SKM-1 treated with dmso at 0.1 percent for 144 hours (cell line): Measurements from ENCODE around the gene KSR1.

Experiments
- DNase-seq: peaks from one replicate; lab custom pipeline; 2025; ENCODE audit not compliant: unreplicated experiment; lab: John Stamatoyannopoulos, UW

The KSR1 gene

DNA sequence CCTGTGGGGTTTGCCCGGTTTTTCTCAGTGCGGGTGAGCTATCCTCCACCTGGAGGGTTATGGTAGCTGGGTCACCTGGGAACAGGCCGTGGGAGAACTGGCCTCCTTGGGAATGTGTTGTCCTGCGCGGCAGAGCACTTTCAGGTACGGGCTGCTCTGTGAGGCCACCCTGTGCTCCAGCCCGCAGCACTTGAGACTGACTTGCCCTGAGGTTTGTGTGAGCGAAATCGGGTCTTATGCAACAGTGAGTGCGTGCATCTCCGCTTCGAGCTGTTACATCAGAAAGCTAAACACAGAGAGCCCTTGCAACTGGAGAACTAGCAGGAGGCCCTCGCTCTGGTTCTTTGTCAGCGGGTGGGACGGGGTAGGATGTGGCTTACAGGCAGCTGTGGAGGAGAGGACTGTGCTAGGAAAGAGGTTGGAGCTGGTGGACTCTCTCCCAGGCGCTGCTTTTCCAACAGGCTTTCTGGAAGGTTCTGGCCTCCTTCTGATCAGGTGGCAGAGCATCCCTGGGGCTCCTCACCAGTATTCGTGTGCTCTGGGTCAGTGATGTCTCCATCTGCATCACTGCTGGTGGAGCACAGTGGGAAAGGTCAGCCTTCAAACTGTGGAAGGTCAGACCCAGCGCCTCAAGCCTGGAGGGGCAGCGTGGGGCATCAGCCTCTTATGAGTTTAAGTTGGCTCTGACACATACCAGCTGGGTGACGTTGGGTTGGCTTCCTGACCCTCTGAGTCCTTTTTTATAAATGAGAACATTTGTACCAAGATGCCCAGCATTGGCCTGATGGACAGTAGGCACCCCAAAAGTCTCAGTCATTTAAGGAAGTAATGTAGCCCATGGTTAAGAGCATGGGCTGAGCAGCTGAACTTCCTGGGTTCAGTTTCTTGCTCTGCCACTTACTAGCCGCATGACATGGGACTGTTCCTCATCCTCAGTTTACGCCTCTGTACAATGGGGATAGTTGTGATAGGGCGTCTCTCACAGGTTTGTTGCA is 76.3 kb downstream of the KSR1 start:
- DNase-seq: peak; percentile 97

DNA sequence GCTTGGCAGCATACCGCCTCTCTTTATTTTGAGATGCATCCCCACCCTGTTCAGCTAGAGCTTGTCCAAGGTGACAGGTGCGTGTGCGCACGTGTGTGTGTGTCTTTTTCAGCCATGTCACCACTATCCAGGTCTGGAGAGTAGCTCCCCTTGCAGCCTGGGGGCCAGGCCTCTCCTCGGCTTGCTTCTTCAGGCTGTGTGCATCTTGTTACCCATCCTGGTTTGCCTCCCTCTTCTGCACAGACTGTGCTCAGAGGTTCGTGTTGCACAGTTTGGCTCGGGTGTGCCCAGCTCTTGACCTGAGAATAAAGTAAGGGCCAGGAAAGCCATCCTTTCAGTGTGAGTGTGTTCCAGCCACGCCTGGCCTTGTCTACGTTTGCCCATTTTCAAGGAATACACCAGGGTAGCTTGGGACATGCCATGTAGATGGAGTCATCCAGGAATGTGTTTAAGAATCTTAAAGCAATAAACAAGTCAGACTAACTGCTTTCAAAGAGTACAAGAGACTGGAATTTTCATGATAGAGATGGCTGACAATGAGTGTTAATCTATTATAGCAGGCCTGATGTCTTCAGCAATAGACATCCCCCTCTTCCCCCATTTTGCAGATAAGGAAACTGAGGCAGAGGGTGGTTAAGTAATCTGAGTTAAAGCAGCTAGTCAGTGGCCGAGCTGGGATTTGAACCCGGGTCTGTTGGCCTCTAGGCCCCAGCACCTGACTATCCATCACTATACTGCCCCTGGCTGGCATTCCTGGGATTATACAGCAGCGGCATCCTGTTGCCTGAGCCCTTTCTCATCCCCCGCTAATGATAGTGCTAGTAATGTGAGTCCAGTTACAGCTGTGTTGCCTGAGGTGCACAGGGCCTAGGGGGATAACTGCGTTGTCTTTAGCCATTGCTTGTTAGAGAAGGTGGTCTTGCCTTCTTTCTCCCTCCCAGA is 77.9 kb downstream of the KSR1 start:
- no peak for DNase-seq

DNA sequence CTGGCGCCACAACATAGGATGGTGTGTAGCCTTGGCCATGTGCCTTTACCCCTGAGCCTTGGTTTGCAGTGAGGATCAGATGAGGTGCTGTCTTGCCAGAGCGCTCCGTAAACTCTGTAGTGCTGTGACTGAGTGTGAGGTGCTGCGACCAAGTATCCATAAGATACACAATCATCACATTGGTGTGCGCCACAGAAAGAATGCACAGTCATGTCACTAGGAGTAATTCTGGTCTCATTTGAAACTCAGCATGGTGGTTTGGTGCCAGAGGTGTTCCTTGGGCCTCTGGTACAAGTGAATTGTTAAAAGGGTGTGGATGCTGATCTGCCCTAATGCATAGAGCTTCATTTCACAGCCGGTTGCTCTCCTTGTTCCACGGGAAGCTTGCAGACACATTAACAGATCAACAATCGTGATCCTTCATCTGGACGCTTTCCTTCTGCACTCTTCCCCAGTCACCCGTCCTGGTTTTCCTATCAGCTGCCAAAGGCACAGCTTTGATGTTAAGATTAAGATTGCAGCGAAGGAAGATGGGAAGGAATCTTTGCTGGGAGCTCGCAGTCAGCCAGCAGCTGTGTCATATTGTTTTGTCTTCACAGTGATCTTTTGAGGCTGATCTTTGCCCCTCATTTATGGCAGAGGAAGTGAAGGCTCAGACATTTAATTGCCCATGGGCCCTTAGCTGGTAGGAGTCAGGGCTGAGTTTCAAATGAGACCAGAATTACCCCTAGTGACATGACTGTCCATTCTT is 79.1 kb downstream of the KSR1 start:
- DNase-seq: no peak

DNA sequence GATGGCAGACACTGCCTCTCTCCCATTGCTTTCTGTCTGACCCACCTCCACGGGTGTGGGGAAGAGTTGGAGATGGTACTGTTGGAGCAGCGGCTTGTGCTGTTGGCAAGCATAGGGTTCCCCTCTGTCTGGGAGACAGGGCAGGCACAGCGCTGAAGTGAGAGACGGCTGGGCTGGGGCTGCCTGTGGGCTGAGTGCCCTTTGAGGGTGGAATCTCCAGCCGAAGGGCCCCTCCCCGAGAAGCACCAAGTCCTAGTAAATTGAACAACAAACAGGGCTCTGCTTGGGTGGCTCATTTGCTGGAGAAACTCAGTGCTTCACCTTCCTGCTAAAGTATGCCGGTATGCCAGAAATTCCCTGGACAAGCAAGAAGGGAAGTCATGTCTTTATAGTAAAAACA is 79.7 kb downstream of the KSR1 start:
- no peak for DNase-seq

DNA sequence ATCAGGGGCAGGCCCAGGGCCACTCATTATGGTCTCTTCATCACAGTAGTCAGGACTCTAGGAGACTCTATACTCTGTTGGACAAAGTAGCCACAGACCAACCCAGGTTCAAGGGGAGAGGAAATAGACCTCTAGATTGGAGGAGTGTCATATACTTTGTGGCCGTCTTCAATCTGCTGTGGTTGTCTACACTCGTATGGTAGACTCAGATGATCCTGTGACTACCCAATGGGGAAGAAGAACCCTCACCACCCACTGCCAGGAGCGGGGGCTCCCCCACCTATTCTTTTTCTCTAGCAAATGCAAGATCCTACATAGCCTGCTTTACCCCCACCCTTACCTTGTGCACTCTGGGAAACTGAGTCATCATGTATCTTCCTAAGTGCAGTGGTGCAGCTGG is 80.5 kb downstream of the KSR1 start:
- no peak for DNase-seq

DNA sequence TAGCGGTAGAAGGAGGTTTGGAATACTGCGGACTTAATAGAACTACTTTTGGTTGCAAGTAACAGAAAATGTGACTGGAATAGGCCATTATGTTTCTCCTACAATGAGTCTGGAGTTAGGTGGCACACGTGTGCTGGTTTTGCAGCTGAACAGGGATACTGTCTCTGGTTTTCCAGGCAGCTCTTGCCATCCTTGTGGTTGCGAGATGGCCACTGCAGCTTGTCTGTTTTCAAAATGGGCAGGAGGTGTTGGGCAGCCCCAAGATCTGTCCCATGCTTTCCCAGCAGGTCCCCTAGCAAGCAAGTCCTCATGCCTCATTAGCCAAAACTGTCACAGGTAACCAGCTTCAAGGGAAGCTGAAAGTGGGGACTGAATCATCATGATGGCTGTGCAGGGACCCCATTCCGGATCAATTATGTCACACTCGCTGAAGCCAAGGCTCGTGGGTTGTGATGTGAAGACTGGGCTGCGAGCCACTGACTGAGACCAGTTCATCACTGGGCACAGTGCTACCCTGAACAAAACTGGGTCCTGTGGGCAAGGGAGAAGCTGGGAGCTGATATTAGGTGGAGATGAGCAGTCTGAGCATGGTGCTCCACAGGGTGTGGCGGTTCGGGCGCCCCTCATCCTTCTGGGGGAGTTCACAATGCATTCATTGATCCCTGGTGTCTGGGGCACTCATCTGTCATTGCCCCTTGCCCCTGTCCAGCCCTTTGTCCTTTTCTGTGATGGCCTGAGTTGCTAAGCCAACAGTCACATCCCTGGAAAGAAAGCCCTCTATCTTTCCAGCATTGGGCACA is 82.1 kb downstream of the KSR1 start:
- DNase-seq: no peak

DNA sequence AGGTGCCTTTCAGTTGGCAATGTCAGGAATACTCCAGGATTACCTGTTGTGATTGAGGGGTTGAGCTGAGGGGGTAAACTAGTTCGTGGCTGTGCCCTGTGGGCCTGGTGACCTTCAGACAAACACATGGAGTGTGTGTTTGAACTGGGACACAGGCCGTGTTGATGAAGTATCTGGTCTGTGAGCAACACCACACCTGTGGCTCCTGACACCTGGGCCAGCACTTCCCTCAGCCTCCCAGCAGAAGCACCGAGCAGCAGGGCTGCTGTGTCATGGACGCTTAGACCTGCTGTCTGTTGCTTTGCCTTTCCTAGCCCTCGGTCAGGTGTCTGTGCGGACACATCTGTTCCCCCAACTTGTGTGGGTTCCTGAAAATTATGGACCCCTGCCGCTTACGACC is 82.9 kb downstream of the KSR1 start:
- no peak for DNase-seq

DNA sequence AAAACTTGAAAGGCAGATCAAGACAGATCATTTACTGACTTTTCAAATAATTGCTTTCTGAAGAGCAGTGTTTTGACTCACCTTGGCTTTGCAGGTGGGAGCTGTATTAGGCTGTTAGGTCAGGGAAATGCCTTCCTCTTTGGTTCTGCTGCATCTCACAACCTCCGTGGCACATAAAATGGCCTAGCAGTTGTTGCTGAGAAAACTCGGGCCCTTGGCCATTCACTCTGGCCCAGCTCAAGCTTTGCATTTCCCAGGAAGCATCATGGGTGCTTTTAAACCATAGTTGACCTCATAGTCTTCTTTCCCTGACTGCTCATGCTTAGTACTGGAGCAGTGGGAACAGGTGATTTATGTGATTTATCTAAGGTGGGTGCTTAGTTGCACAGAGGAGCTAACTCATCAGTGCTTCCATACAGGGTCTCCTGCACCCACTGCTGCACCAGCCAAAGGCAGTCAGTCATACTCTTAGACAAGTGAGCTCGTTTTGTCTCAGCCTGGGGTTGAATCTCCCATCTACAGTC is 83.6 kb downstream of the KSR1 start:
- DNase-seq: no peak

DNA sequence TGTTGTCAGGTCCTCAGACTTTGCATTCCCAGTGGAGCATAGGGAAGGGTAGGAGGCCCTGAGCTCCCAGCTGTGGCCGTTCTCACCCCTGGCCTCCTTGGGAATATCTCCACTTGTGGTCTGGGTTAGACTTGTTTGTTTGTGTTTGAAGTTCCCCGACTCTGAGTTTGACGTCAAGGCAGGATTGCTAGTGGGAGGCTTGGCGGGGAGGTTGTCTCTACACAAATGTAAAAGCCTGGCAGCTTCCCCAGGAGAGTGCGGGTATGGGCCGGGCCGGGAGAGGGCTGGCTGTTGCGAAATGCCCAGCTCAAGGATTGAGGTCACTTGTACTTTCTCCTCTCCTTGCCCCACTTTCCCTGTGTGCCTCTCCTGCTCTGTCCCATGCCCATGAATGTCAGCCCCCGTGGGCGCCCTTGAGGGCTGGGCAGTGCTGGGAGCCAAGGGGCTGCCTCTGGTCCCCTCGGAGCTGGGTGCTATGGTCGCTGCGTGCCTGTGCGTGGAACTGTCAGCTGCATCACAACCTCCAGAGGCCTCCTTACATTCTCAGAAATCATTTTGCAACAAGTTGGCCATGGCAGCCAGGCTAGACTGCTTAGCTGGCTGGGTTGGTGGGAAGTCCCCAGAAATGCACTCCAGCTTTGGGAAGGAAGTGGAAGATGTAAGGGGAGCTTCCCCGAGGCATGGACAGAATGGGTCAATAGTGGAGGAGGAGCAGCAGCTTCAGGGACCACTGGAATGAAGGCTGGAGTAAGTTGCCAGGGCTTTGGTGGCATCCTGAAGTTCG is 84.3 kb downstream of the KSR1 start:
- peak; percentile 36 for DNase-seq

DNA sequence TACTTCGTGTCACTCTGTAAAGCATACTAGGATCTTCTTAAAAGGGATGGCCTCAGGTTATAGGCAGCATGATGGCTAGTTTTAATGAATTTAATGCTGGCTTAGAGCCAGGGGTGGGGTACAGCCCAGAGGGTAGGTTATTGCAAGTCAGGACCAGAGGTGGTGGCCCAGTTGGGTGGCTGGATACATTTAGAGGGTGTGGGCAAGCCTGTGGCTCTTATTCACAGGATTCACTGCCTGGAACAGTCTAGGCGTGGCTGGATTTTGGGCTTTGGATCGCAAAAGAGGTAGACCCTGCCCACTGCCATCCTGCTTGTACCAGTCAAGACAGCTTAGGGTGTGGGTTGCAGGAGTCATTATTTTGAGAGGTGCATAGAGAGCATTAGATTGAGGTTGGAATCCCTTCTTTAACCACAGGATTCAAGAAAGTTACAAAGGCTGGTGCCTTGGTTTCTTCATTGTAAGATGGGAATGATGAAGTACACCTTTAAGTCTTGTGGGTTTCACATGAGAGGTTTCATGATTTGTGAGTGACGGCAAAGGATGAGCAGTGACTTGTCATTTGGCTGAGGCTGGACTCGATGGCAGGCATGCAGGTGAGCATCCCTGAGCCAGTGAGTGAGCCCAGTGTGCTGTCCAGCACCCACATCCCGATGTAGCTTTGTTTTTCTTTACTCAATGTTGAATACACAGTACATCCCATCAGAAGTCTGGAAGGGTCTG is 85.2 kb downstream of the KSR1 start:
- DNase-seq: no peak

DNA sequence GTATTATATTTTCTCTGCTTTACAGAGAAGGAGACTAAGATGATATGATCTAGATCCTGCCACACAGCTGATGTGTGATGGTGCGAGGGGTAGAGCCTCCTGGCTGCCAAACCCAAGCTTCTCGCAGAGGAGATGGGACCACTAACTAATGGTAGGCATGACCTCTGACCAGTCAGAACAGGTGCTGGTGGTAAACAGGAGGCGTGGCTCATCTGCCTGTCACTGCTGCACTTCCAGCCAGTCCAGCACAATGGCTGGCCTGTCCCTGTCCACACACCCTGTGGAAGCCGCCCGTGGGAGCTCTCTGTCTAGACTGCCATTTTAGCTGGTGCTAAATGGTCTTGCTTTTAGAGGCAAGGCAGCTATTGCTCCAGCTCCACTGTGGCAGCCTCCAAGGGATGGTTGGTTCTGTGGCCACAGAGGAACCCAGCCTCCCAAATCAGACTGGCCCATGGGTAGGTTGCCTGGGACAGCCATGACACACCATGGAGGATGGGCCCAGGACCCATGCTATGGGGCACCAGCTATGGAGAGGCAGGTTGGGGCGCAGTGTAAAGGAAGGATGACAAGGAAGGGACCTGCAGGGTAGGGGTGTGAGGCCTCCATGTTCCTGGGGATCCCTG is 86.7 kb downstream of the KSR1 start:
- DNase-seq: no peak

DNA sequence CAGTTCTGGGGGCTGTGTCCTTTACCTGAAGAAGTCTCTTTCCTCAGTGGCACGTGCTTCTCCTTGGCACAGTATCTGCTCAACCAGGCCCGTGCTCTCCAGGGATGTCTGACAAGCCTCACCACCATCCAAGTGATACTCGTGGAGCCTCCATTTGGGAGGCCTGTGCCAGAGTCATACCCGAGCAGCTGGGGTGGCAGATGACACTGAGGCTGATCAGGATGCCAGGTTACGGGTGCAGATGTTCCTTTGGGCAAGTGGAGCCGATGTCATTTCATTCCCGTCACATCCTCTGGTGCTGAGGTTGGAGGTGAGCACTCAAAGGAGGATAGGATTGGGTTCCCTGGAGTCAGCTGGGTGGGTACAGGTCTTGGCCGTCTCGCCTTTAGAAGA is 87.2 kb downstream of the KSR1 start:
- no peak for DNase-seq

DNA sequence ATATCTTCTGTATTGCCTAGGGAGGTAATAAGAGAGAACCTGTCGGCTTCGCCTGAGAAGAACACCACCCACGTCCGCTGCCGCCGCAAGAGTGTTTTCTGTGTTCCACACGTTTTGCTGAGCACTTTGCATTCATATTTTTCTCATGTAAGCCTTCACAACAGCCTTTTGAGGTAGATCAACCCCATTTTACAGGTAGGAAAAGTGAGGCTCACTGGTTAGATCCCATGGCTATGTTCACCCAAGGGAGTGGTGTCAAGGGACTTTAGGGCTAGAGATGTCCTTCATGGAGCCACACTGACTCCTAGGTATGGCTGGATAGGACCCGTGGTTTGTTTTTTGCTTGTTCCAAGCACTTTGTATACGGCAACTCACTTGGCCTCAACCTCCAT is 87.7 kb downstream of the KSR1 start:
- no peak for DNase-seq

DNA sequence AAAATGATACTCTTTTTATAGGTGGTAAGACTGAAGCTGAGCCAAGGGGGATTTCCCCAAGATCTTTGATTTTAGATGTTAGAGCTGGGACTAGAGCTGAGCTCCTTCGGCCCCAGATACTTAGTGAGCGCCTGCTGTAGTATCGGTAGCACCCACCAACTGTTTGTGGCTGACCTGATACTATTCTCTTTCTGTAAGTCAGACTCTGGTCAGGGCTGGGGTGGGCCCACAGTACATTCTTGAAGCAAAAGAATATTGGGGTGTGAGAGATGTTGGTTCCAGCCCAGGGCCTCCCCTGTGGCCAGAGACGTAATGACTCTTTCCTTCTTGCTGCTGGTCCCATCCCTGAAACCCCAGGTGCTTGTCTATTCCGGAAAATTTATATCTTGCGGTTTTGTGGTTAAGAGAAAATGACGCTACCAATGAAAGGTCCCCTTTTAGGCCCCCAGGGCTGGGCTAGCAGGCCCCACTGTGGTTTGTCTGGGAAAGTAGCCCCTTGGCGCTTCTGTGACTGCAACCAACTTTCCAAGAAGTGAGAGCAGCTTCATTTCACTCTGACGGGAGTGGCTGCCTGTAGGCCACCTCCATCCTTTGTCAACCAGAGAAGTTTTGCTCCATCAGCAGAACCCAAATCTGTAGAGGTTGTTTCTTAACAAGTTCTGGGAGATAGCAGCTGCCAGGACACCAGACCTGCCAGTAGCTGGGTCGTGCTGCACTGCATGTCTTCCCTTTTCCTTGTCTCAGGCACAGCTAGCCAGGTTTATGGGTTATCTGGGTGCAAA is 88.3 kb downstream of the KSR1 start:
- DNase-seq: peak; percentile 48

DNA sequence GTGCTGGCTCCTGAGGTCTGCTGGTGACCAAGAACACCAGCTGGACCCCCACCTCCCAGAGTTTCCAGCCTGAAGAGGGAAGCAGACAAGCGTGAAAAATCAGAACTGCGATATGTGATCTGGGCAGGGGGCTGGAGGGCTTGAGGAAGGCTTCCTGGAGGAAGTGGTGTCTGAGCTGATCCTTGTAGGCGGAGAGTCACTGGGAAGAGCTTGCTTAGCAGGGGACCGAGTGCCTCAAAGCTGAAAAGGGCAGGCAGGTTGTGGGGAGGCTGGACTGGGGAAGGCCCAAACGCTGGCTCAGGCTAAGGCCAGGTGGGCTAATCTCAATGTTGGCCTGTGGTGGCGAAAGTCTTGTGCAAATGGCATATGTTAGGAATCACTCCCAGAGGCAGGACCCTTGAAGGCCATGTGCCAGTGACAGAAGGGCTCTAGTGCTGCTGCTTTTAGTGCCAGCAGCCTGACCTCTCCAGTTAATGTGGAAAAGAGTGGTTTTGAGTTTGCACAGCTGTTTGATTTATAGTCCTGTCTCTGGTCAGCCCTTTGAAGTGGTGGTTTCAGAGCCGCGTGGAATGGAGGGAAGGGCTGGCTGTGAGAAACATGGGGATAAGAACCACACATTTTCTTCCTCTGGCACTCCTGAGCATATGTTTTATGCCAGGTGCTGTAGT is 89.4 kb downstream of the KSR1 start:
- no peak for DNase-seq

DNA sequence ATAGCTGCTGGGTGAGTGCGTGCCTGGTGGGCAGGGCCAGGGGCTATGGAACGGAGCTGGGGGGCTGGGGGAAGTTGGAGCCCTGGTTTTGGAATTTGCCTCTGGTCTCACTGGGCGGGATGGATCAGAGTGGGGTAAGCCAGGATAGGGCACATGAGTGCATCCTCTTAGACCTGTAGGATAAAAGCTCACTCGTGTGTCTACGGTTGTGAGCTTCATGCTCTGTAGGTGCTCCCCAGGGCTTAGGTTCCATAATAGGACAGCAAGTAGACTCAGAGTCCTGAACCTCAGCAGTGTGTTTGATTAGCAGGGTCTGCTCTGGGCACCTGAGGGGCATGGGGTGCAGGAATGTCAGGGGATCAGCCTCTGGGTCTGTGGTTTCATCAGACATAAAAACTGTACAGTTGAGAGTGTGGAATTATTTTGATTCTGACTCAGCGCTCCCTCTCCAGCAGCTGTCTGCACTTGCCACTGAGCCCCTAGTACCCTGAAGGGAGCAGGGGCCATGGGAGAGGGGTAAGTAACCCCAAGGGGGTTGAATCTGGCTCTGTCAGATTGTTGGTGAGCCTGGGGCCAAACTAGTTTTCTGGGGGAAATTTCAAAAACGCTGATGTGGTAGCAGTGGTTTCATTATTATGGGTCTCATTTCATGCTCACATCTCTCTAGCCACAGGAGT is 90.5 kb downstream of the KSR1 start:
- DNase-seq: no peak
